Liver (tissue), 9 donors: ENCODE results near the gene SLC6A8. TPM values are rescaled to one million over a fixed set of nuclear protein-coding genes. Genes with fewer than 3 reads are reported as not detected.

Experiments
- DNase-seq: peaks from one replicate; pipeline ENCODE4 v3.0.0-alpha.2; 2017; ENCODE audit warnings: low spot score
- H3K27ac ChIP-seq, 2 donors: one replicate each; pipeline ENCODE4 v1.7.0; 2013; ENCODE audit warnings: inconsistent platforms in 2 of 2, low read length in 2 of 2, control low read depth in 1 of 2, low read depth in 1 of 2, mild to moderate bottlenecking in 1 of 2
- H3K27me3 ChIP-seq, 4 donors: one replicate each; pipeline versions ENCODE4 v1.6.1 to v1.7.0; 2013; ENCODE audit warnings: low read length in 3 of 4, inconsistent platforms in 1 of 4, mild to moderate bottlenecking in 1 of 4, moderate library complexity in 1 of 4; ENCODE audit not compliant: control insufficient read depth in 4 of 4, insufficient read depth in 4 of 4
- H3K36me3 ChIP-seq, 4 donors: one replicate each; pipeline versions ENCODE4 v1.6.1 to v1.7.0; 2013; ENCODE audit warnings: low read length in 3 of 4, mild to moderate bottlenecking in 3 of 4, low read depth in 1 of 4, moderate library complexity in 1 of 4; ENCODE audit not compliant: control insufficient read depth in 4 of 4, insufficient read depth in 3 of 4
- H3K4me1 ChIP-seq, 4 donors: one replicate each; pipeline versions ENCODE4 v1.6.1 to v1.7.0; 2013; ENCODE audit warnings: low read length in 3 of 4, mild to moderate bottlenecking in 3 of 4, moderate library complexity in 1 of 4; ENCODE audit not compliant: control insufficient read depth in 4 of 4, insufficient read depth in 4 of 4
- H3K4me3 ChIP-seq, 3 donors: one replicate each; pipeline versions ENCODE4 v1.6.1 to v1.7.0; 2013; ENCODE audit warnings: low read length in 3 of 3, control low read depth in 1 of 3, low read depth in 1 of 3, mild to moderate bottlenecking in 1 of 3
- H3K9ac ChIP-seq, 2 donors: one replicate each; pipeline ENCODE4 v1.7.0; 2013; ENCODE audit warnings: low read length in 2 of 2, mild to moderate bottlenecking in 2 of 2, moderate library complexity in 2 of 2, control low read depth in 1 of 2, low read depth in 1 of 2
- H3K9me3 ChIP-seq, 4 donors: one replicate each; pipeline versions ENCODE4 v1.6.1 to v1.7.0; 2013; ENCODE audit warnings: low read length in 3 of 4; ENCODE audit not compliant: control insufficient read depth in 4 of 4
- EGR1 ChIP-seq, 2 donors: IDR thresholded peaks; 2 replicates each; pipeline ENCODE4 v1.6.1; 2016 to 2018; ENCODE audit warnings: antibody characterized with exemption in 2 of 2, low read depth in 2 of 2
- FOXA1 ChIP-seq: IDR thresholded peaks from 2 replicates; pipeline ENCODE4 v1.6.1; 2016; ENCODE audit warnings: antibody characterized with exemption
- FOXA2 ChIP-seq: IDR thresholded peaks from 2 replicates; pipeline ENCODE4 v1.6.1; 2016; ENCODE audit warnings: antibody characterized with exemption
- GABPA ChIP-seq, 2 donors: IDR thresholded peaks in 1 of 2; conservative IDR thresholded peaks in 1 of 2; 2 replicates each; pipeline ENCODE4 v1.6.1; 2016; ENCODE audit warnings: antibody characterized with exemption in 2 of 2, mild to moderate bottlenecking in 1 of 2, moderate library complexity in 1 of 2
- HNF4A ChIP-seq, 2 donors: conservative IDR thresholded peaks; 2 replicates each; pipeline ENCODE4 v1.6.1; 2016; ENCODE audit warnings: antibody characterized with exemption in 2 of 2, mild to moderate bottlenecking in 2 of 2
- HNF4G ChIP-seq: IDR thresholded peaks from 2 replicates; pipeline ENCODE4 v1.6.1; 2016; ENCODE audit warnings: antibody characterized with exemption
- JUND ChIP-seq, 2 donors: IDR thresholded peaks; 2 replicates each; pipeline ENCODE4 v1.6.1; 2016; ENCODE audit warnings: antibody characterized with exemption in 2 of 2
- MAX ChIP-seq: IDR thresholded peaks from 2 replicates; pipeline ENCODE4 v1.6.1; 2016; ENCODE audit warnings: antibody characterized with exemption
- NR2F2 ChIP-seq: IDR thresholded peaks from 2 replicates; pipeline ENCODE4 v1.6.1; 2016; ENCODE audit warnings: antibody characterized with exemption
- RAD21 ChIP-seq, 2 donors: IDR thresholded peaks; 2 replicates each; pipeline ENCODE4 v1.6.1; 2016; ENCODE audit warnings: antibody characterized with exemption in 2 of 2, mild to moderate bottlenecking in 2 of 2
- REST ChIP-seq: IDR thresholded peaks from 2 replicates; pipeline ENCODE4 v1.6.1; 2016; ENCODE audit warnings: antibody characterized with exemption, mild to moderate bottlenecking
- RXRA ChIP-seq, 2 donors: IDR thresholded peaks; 2 replicates each; pipeline ENCODE4 v1.6.1; 2017 to 2018; ENCODE audit warnings: antibody characterized with exemption in 2 of 2, mild to moderate bottlenecking in 1 of 2
- SP1 ChIP-seq: IDR thresholded peaks from 2 replicates; pipeline ENCODE4 v1.6.1; 2018; ENCODE audit warnings: antibody characterized with exemption, mild to moderate bottlenecking
- TAF1 ChIP-seq: conservative IDR thresholded peaks from 2 replicates; pipeline ENCODE4 v1.6.1; 2016; ENCODE audit warnings: antibody characterized with exemption, mild to moderate bottlenecking
- YY1 ChIP-seq: IDR thresholded peaks from 2 replicates; pipeline ENCODE4 v1.6.1; 2016; ENCODE audit warnings: antibody characterized with exemption, mild to moderate bottlenecking
- ZBTB33 ChIP-seq: IDR thresholded peaks from 2 replicates; pipeline ENCODE4 v1.6.1; 2016; ENCODE audit warnings: antibody characterized with exemption
- WGBS: extraction: QIAGEN DNeasy Blood & Tissue Kit; methylation state at CpG from one replicate; pipeline ENCODE4 v1.1.7; 2013; 5-methylcytosine and 5-hydroxymethylcytosine counted together
- polyA plus RNA-seq, 2 donors: library from polyadenylated mRNA; stranded (reverse) in 1 of 2; unstranded in 1 of 2; fragments of 200-250 nt in 1 of 2; fragments of >200 nt in 1 of 2; fragmentation: Nextera tagmentation in 1 of 2; extraction: Ambion mirVana in 1 of 2; gene quantifications; one replicate each; pipeline versions ENCODE4 v1.2.1 to v1.2.3, GENCODE V29; 2013 to 2015
- total RNA-seq, 2 donors: library from RNA; depleted of rRNA; stranded (reverse); fragments of >200 nt; gene quantifications; one replicate each; pipeline ENCODE4 v1.2.3, GENCODE V29; 2014
- TF ChIP-seq, protein P1 (sequence below): fragments of 150-350 bp; IDR thresholded peaks from 2 replicates; pipeline ENCODE4 v1.5.1; 2017; ENCODE audit warnings: improper control_type of control experiment, low read depth, low read length; ENCODE audit not compliant: missing input control
- TF ChIP-seq, protein P2 (sequence below): IDR thresholded peaks from 2 replicates; pipeline ENCODE4 v1.6.1; 2016; ENCODE audit warnings: antibody characterized with exemption
- donor health status: healthy.
- donor health status: healthy.
- donor health status: healthy.
- donor health status: healthy.
- donor health status: healthy.

SLC6A8 gene
- total and polyA plus RNA-seq, 4 donors: 0.25 to 44.4 (median 1.4) TPM

DNA sequence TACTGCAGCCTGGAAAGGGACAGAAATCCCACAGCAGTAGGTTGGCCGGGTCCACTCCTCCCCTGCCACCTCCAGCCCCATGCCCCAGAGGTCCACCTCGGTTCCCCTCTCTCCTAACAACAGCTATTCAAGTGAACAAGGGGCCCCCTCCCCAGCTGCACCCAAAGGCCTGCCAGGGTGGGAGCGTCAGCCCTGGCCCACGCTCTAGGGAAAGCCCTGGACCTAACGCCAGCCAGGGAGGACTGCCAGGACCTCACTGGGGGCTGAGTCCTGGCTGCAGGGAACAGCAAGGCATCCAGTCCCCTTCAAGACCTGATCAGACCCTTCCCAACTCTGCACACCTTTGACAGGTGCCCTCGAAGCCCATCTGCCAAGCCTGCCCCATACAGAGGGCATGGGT is 13.2 kb downstream of the SLC6A8 start:
- TF ChIP-seq EGR1 (IDR thresholded peaks at IDR 0.05; ENCODE audit: low read depth in 2 of 2) (no peak), JUND (IDR thresholded peaks at IDR 0.05) (no peak), RXRA (IDR thresholded peaks at IDR 0.05) (no peak), TAF1 (no peak), HNF4G (no peak), ZBTB33 (no peak), YY1 (no peak), SP1 (no peak), RAD21 (IDR thresholded peaks at IDR 0.05) (no peak), HNF4A (conservative IDR thresholded peaks at IDR 0.05) (no peak), FOXA1 (no peak), GABPA (IDR thresholded peaks at IDR 0.05 in 1 of 2, conservative IDR thresholded peaks at IDR 0.05 in 1 of 2) (no peak), MAX (no peak), NR2F2 (no peak), FOXA2 (no peak), REST (no peak)
- TF ChIP-seq, protein P1, sequence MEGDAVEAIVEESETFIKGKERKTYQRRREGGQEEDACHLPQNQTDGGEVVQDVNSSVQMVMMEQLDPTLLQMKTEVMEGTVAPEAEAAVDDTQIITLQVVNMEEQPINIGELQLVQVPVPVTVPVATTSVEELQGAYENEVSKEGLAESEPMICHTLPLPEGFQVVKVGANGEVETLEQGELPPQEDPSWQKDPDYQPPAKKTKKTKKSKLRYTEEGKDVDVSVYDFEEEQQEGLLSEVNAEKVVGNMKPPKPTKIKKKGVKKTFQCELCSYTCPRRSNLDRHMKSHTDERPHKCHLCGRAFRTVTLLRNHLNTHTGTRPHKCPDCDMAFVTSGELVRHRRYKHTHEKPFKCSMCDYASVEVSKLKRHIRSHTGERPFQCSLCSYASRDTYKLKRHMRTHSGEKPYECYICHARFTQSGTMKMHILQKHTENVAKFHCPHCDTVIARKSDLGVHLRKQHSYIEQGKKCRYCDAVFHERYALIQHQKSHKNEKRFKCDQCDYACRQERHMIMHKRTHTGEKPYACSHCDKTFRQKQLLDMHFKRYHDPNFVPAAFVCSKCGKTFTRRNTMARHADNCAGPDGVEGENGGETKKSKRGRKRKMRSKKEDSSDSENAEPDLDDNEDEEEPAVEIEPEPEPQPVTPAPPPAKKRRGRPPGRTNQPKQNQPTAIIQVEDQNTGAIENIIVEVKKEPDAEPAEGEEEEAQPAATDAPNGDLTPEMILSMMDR: no peak
- TF ChIP-seq, protein P2, sequence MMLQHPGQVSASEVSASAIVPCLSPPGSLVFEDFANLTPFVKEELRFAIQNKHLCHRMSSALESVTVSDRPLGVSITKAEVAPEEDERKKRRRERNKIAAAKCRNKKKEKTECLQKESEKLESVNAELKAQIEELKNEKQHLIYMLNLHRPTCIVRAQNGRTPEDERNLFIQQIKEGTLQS: no peak
- no peaks in the 10 kb centered on the region for H3K27me3 ChIP-seq
- peaks cover 0 to 23% (median 4%) of the 10 kb centered on the region in 4 donors for H3K36me3 ChIP-seq
- H3K9me3 ChIP-seq: no peaks in the 10 kb centered on the region
- no peaks in the 10 kb centered on the region for H3K4me1 ChIP-seq
- DNase-seq: no peak
- no peak overlapping the region for H3K27ac ChIP-seq
- WGBS: 92% methylated on average over 6 of the region's 6 CpGs
- H3K9ac ChIP-seq: no peak overlapping the region
- no peak overlapping the region for H3K4me3 ChIP-seq
